Transverse colon (tissue), 4 donors: ENCODE measurements around the gene SAMD14.

ENCODE experiments used
- CTCF ChIP-seq, 5 experiments: fragments of 200-600 bp in 3 of 5; fragments of 450-650 bp in 2 of 5; sonication (generic) in 3 of 5; IDR thresholded peaks; 1 replicate in 2 of 5; 2 replicates in 3 of 5; pipeline ENCODE4 v1.5.1; 2016 to 2017; ENCODE audit warnings: antibody characterized with exemption in 5 of 5, inconsistent platforms in 3 of 5, mild to moderate bottlenecking in 2 of 5, moderate library complexity in 1 of 5
- EP300 ChIP-seq: sonication (generic); formaldehyde crosslinking; IDR thresholded peaks from one replicate; pipeline ENCODE4 v1.6.1; 2017; ENCODE audit warnings: antibody characterized with exemption, low read depth
- POLR2A ChIP-seq: fragments of 450-650 bp; IDR thresholded peaks from one replicate; pipeline ENCODE4 v1.6.1; 2016; ENCODE audit warnings: antibody characterized with exemption, mild to moderate bottlenecking, moderate library complexity
- POLR2AphosphoS5 ChIP-seq, 3 donors: sonication (generic); formaldehyde crosslinking; IDR thresholded peaks; one replicate each; pipeline ENCODE4 v1.6.1; 2016; ENCODE audit warnings: antibody characterized with exemption in 3 of 3

- TF ChIP-seq CTCF (IDR thresholded peaks at IDR 0.05), result no peak
- no peak for TF ChIP-seq POLR2A
- no peak for TF ChIP-seq EP300
- TF ChIP-seq POLR2AphosphoS5 (IDR thresholded peaks at IDR 0.05), result no peak
Observed at GRCh38 chr17:50172936-50173334, 43.0 kb upstream of the SAMD14 start.
